CD4-positive, alpha-beta T cell treated with Interleukin-4 for 4 hours (primary cell): ENCODE data around the gene PACS2.
"Not testable (repeated sequence)": the region's sequence is repeated elsewhere in the genome, so short reads cannot be mapped to it uniquely, and the experiment has no call there.

Experiments
- DNase-seq: peaks from one replicate; pipeline ENCODE4 v3.0.0-alpha.2; 2020

Gene PACS2

DNA sequence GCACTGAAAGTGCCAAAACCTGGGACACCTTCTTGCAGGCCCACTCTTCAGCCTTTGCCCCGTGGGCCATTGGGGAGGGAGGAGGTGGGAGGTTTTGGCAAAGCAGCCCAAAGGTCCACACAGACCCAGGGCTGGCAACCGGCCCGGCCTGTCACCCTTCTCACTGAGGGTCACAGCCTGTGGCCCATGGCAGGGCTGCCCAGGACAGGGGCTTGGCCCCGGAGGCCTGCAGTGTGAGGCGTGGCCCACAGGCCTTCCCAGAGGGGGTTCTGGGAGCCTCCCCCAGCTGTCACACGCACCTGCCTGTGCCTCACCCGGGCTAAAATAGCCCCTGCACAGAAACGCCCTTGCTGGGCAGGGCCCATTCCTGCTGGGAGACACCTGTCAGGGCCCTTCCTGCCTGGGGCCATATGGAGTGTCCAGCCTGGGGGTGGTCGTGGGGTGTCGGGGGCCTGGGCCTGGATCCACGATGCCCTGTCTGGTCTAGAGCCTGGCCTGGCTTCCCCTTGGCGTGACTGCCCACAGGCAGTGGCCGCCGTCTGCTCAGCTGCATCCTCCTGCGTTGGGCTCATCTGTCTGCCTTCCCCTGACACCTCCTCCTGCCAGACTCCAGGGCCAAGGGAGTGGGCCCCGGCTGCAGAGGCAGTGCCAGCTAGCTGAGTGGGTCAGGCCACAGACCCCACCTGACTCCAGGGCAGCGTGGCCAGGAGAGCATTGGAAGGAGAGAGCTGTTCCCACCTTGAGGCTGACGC lies 19.2 kb downstream of the PACS2 start:
- no peak for DNase-seq

DNA sequence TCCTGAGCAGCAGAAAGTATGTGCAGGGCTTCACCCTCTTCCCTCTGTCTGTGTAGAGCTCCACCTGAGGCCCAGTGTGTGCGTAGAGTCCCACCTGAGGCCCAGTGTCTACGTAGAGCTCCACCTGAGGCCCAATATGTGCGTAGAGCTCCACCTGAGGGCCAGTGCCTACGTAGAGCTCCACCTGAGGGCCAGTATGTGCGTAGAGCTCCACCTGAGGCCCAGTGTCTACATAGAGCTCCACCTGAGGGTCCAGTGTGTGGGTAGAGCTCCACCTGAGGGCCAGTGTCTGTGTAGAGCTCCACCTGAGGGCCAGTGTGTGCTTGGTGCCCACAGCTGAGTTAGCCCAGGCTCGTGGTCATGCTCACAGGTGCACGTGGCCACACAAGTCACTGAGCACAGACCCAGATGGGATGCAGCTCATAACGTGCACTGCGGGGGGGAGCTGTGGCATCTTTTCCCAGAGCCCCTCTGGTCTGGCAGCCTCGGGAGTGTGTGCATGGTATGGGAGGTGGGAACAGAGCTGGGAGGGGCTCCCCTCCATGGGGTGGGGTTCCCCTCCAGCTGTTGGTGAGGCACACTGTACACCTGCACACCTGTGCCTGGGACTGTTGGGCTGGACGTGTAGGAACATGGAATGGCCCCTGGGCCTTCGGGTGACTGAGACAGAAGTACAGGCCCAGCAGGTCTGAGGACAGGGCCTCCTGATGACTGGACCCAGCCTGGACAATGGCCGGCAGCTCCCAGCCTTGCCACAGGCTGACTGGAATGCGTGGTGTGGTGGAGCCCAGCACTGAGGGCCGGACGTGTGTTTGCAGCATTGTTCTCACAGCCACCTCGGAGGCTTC lies 20.1 kb downstream of the PACS2 start:
- no peak for DNase-seq

DNA sequence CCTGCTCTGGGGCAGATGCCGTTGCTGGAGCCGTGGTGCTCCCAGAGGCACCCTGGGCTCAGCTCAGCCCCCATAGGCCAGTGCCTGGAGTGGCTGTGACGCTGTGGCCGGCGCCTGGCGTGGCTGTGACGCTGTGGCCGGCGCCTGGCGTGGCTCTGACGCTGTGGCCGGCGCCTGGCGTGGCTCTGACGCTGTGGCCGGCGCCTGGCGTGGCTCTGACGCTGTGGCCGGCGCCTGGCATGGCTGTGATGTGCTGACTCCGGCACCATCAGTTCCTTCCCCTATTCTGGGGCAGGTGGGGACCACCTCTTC lies 20.6 kb downstream of the PACS2 start:
- not testable (repeated sequence) for DNase-seq

GRCh38 chr14:105335735-105336476 lies 21.4 kb downstream of the PACS2 start:
- no peak for DNase-seq

DNA sequence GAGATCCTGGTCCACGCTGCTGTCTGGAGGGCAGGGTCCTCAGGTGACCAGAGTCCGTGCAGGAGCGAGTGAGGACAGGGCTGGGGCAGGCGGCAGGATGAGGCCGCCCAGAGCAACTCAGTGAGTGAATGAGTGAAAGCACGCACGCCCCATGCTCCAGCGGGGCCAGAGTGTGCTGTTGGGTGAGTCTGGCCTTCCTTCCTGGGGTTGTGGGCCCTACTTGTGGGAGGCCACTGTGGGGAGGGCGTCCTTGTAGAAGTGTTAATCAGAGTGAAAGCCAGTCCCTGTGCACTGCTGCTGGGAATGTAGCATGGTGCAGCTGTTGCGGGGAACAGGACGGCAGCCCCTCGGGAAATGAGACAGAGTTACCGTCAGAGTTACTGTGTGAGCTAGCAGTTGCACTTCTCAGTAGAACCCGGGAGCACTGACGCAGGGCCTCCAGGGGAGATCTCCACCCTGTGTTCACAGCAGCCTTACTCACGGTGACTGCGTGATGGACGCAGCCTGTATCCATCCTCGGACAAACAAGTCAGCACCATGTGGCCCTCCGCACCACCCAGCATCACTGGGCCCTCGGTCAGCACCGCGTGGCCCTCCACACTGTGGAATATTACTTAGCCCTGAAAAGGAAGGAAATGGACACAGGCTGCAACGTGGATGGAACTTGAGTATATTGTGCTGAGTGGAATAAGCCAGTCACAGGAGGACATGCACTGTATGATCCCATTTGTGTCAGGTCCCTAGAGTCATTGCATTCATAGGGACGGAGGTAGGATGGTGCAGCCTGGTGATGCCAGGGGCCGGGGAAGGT lies 22.1 kb downstream of the PACS2 start:
- no peak for DNase-seq

DNA sequence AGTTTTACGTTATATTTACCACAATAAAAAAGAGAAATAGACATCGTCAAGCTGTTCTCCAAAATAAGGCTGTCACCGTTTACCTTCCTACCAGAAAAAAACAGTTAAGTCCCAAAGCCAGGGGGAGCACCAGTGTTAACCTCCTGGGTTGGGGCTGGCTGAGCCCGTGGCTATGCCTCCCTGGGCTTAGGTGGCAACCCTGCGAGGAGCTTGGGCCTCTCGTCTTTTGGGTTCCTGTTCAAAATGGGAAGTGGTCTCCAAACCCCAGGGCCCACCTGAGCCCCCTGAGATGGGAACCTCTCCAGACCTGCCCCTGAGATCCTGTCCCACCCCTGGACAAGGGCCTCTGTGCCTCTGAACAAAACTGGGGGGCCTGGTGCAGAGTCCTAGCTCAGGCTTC lies 22.9 kb downstream of the PACS2 start:
- no peak for DNase-seq

GRCh38 chr14:105337966-105338741 lies 23.6 kb downstream of the PACS2 start:
- no peak for DNase-seq

DNA sequence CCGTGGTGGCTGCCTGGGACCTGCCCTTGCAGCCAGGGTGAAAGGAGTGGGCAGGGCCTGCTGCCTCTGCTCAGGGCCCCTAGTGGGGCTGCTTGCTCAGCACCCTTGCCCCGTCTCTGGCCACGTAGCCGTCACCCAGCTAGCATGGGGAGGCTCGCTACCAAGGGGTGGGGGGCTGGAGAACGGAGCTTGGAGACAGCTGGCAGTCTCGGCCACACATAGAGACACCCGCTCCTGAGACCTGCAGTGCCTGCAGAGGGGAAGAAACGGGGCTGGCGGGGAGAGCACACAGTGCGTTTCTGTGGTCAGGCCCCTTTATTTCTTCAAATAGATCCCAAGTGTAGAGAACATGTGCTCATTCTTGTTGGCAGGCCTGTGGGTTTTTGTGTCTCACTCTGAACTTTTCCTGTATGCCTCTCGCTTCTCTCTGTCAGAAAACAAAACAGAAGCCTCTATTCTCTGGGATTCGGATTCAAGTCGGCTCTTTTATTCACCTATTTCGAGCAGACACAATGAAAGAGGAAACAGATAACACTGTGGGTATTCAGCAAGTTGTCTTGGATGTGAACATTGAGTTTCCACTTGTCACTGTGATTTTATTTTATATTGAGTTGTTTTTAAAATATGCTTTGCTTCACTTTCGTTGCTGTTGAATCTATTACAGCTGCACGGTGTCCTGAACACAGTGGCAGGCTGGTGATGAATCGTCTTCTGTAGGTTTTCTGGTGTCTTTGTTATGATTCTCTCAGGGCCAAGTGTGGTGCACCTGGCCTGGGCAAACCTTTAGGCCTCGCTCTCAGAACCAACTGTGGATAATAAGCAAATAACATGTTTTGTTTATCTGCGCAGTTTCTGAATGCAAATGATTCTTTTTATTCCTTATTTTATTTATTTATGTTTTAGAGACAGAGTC lies 26.5 kb downstream of the PACS2 start:
- no peak for DNase-seq

GRCh38 chr14:105343194-105343593 lies 28.6 kb downstream of the PACS2 start:
- no peak for DNase-seq

DNA sequence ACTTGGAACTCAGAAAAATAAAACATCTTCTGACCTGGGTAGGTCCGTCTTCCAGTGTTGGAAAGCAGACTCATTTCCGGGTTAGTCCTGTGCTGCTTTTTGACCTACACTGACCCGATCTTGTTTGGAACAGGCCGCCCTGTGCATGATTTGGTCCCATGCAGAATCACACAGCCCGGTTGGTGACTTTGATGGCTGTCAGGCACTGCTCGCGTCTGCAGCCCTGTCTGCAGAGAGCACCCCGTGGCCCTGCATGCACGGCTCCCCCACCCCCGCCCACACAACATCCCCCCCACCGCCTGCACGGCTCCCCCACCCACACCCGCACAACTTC lies 31.6 kb downstream of the PACS2 start:
- no peak for DNase-seq

GRCh38 chr14:105346876-105347586 lies 32.5 kb downstream of the PACS2 start:
- DNase-seq, result no peak

- no peak for DNase-seq
Measured at GRCh38 chr14:105347587-105347968, 33.0 kb downstream of the PACS2 start.

- no peak for DNase-seq
Measured at GRCh38 chr14:105348169-105348944, 33.8 kb downstream of the PACS2 start.

- no peak for DNase-seq
Measured at GRCh38 chr14:105348945-105349699, 34.6 kb downstream of the PACS2 start.

- no peak for DNase-seq
Measured at GRCh38 chr14:105349992-105350391, 35.4 kb downstream of the PACS2 start.

DNA sequence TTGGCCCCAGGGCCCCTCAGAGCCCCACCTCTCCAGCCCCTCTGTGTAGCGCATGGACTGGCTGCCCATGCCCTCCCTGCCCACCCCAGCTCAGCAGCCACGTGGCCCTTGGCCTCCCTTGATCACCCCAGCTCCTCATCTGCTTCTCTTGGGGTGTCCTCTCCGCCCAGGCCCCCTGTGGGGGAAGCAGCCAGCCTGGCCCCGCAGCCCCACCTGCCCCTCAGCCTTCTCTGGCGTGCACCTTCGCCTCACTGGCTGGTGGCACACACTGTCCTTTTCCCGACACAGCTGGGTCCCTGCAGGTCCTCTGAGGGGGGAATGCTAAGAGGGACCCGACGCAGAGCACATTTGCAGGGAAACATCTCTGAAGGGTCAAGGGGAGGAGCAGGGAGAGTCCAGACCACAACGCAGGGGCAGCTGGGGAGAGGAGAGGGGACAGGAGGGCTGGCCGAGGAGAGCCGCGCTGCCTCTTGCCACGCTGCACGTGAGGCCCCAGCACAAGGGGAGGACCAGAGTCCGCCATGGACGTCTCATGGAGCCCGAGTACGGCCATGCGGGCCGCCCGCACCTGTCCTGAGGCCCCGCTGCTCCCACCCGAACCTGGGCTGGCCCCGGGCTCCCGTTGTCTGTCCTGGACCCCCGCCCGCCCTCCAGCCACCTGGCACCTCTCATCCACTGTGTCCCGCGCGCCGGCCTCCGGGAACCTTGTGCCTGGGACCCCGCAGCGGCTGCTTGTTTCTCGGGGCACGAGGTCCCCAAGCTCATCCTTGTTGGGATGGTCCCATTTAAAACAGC lies 36.1 kb downstream of the PACS2 start:
- DNase-seq, result no peak

DNA sequence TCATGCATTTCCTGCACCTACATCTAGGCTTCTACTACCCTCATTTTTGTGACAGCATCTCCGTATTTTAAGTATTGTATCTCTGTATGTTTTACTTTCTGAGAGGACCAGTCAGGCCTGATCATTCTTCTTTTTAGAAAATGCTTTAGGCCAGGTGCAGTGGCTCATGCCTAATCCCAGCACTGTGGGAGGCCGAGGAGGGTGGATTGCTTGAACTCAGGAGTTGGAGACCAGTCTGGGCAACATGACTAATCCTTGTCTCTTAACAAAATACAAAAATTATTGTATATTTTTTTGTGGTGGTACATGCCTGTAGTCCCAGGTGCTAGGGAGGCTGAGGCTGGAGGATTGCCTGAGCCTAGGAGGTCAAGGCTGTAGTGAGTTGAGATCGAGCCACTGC lies 36.9 kb downstream of the PACS2 start:
- DNase-seq, result no peak
